Thyroid gland (tissue), 4 donors: ENCODE data around the gene NDUFS8. TPM values are rescaled to one million over a fixed set of nuclear protein-coding genes. Genes with fewer than 3 reads are reported as not detected.

ENCODE experiments used
- DNase-seq, 2 donors: peaks; one replicate each; pipeline ENCODE4 v3.0.0-alpha.2; 2019
- H3K27ac ChIP-seq, 3 donors: fragments of 200-600 bp; sonication (generic); 1 replicate in 2 of 3; 2 replicates in 1 of 3; pipeline ENCODE4 v1.5.1; 2016 to 2019; ENCODE audit warnings: mild to moderate bottlenecking in 1 of 3, moderate library complexity in 1 of 3
- H3K27me3 ChIP-seq: fragments of 200-600 bp; sonication (generic); one replicate; pipeline ENCODE4 v1.5.1; 2019
- H3K36me3 ChIP-seq, 2 donors: fragments of 200-600 bp; sonication (generic); one replicate each; pipeline ENCODE4 v1.5.1; 2016 to 2019
- H3K4me1 ChIP-seq, 2 donors: fragments of 200-600 bp; sonication (generic); one replicate each; pipeline ENCODE4 v1.5.1; 2017 to 2019
- H3K4me3 ChIP-seq, 3 donors: fragments of 200-600 bp; sonication (generic); replicated peaks in 1 of 3; 1 replicate in 2 of 3; 2 replicates in 1 of 3; pipeline ENCODE4 v1.5.1; 2016; ENCODE audit warnings: mild to moderate bottlenecking in 1 of 3
- H3K9me3 ChIP-seq: fragments of 200-600 bp; sonication (generic); one replicate; pipeline ENCODE4 v1.5.1; 2017
- POLR2A ChIP-seq, 2 donors: fragments of 450-650 bp; IDR thresholded peaks; one replicate each; pipeline ENCODE4 v1.6.1; 2017; ENCODE audit warnings: antibody characterized with exemption in 2 of 2, mild to moderate bottlenecking in 2 of 2, moderate library complexity in 1 of 2
- WGBS, 2 donors: methylation state at CpG; one replicate each; pipeline ENCODE4 v1.1.5; 2017; 5-methylcytosine and 5-hydroxymethylcytosine counted together
- intact Hi-C: fragments of 100-400 bp; cut with DNase I; formaldehyde crosslinking; loops from one replicate; pipeline ENCODE4 v1.15.1; 2023
- total RNA-seq, 4 donors: library from RNA; depleted of rRNA; stranded (reverse); fragments of >200 nt; gene quantifications; one replicate each; pipeline ENCODE4 v1.2.3, GENCODE V29; 2016
- TF ChIP-seq, protein P1 (sequence below), 6 experiments: fragments of 200-600 bp in 3 of 6; fragments of 450-650 bp in 3 of 6; sonication (generic) in 3 of 6; IDR thresholded peaks; one replicate each; pipeline ENCODE4 v1.5.1; 2016 to 2019; ENCODE audit warnings: antibody characterized with exemption in 6 of 6, mild to moderate bottlenecking in 2 of 6, inconsistent platforms in 1 of 6, moderate library complexity in 1 of 6

NDUFS8 gene
- total RNA-seq, 4 donors from 2014 or later, result 222 to 310 (median 254) TPM

DNA sequence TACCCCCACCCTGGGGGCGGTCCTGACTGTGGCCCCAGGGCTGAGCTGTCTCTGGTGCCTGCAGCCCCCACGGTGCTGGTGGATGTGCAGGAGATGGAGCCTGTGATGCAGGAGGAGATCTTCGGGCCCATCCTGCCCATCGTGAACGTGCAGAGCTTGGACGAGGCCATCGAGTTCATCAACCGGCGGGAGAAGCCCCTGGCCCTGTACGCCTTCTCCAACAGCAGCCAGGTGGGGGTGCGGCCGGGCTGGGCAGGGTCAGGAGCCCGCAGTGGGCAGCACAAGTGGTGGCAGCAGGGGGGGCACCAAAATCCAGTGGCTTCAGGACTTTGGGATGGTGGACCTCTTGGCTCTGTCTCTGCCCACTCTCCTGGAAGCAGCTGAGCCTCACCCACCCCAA lies 8.0 kb upstream of the NDUFS8 start:
- Histone ChIP-seq H3K4me1 (no peaks in the 10 kb centered on the region), H3K36me3 (no peaks in the 10 kb centered on the region), H3K27me3 (no peaks in the 10 kb centered on the region), H3K9me3 (no peaks in the 10 kb centered on the region), H3K4me3 (no peak overlapping the region), H3K27ac (no peak overlapping the region)
- intact Hi-C loops, result no loop called here
- TF ChIP-seq, protein P1, sequence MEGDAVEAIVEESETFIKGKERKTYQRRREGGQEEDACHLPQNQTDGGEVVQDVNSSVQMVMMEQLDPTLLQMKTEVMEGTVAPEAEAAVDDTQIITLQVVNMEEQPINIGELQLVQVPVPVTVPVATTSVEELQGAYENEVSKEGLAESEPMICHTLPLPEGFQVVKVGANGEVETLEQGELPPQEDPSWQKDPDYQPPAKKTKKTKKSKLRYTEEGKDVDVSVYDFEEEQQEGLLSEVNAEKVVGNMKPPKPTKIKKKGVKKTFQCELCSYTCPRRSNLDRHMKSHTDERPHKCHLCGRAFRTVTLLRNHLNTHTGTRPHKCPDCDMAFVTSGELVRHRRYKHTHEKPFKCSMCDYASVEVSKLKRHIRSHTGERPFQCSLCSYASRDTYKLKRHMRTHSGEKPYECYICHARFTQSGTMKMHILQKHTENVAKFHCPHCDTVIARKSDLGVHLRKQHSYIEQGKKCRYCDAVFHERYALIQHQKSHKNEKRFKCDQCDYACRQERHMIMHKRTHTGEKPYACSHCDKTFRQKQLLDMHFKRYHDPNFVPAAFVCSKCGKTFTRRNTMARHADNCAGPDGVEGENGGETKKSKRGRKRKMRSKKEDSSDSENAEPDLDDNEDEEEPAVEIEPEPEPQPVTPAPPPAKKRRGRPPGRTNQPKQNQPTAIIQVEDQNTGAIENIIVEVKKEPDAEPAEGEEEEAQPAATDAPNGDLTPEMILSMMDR (IDR thresholded peaks at IDR 0.05), result no peak
- TF ChIP-seq POLR2A (IDR thresholded peaks at IDR 0.05), result no peak
- DNase-seq, result no peak
- 87 to 90% methylated on average over 12 to 13 of the region's 13 CpGs for WGBS, 2 donors

DNA sequence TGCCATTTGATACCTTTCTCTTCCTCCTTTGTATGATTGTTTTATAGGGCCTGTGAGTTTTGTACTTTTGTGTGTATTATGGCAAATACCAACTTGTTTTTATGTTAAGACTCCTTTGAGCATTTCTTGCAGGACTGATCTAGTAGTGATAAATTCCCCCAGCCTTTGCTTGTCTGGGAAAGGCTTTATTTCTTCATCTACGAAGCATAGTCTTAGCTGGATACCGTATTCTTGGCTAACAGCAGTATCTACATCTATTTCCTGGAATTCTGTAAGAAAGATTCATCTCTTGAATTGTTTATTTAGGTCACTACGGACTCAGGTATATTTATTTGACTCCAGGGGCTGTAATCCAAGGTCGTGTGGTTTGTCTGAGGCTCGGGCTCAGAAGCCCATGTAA lies 6.0 kb upstream of the NDUFS8 start:
- Histone ChIP-seq H3K4me1 (peaks cover 0 to 2% of the 10 kb centered on the region in 2 donors), H3K27me3 (no peaks in the 10 kb centered on the region), H3K4me3 (no peak overlapping the region), H3K9me3 (no peaks in the 10 kb centered on the region), H3K27ac (no peak overlapping the region), H3K36me3 (no peaks in the 10 kb centered on the region)
- DNase-seq, result no peak
- 85 to 87% methylated on average over 5 of the region's 5 CpGs for WGBS, 2 donors
- TF ChIP-seq, protein P1 (IDR thresholded peaks at IDR 0.05), result no peak
- no peak for TF ChIP-seq POLR2A (IDR thresholded peaks at IDR 0.05)
- intact Hi-C loops, result no loop called here

DNA sequence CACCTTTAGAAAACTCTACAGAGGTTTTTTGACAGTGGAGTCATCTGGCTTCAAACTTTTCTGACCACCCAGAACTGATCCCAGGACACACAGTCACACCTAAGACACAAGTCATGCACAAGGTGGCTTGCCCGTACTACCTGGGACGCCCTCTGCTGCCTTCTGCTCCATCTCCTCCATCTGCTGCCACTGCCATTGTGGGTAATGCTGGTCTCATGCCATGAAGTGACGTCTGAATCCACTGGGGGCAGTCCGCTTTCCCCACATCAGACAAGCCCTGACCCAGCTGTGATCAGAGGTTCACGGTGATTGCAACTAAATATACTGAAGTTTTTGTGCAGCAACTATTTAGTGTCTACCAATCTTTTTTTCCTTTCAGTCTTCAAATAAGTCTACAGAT lies 5.4 kb upstream of the NDUFS8 start:
- Histone ChIP-seq H3K36me3 (no peaks in the 10 kb centered on the region), H3K4me1 (peaks cover 0 to 5% of the 10 kb centered on the region in 2 donors), H3K4me3 (no peak overlapping the region), H3K9me3 (no peaks in the 10 kb centered on the region), H3K27me3 (no peaks in the 10 kb centered on the region), H3K27ac (no peak overlapping the region)
- intact Hi-C loops, result no loop called here
- no peak for DNase-seq
- TF ChIP-seq, protein P1 (IDR thresholded peaks at IDR 0.05), result no peak
- TF ChIP-seq POLR2A (IDR thresholded peaks at IDR 0.05), result no peak
- WGBS, 2 donors, result 84 to 89% methylated on average over 5 of the region's 5 CpGs

DNA sequence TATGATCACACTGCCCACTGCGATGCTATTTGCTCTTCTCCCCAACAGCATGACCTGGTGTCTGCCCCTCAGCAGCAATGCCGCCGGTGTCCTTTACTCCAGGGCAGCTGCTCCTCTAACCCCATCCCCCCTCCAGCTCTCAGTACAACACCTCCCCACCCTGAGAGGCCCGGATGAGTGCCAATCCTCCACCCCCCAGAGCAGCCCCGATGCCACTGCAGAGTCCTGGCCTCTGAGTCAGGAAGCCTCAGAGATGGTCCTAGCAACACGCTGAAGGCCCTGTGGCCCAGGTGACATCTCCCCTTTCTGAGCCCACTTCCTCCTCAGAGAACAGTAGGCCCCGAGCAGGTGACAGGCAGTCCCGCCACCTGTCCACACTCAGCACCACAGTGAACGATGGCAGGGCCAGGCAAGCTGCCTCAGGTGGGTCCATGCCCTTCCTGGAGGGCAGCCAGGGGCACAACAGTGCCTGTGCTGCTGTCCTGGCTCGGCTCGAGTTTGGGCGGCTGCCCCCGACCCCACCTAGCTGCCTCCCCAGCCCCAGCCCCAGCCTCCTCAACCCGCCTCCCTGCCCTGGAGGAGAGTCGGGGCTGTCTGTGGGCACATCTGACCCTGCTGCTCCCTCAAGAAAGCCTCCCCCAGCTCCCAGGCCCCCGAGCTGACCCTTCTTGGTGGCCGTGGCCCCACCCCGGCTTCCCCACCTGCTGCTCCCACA lies 3.9 kb upstream of the NDUFS8 start:
- no peak for DNase-seq
- H3K36me3 ChIP-seq, result no peaks in the 10 kb centered on the region
- no peak overlapping the region for H3K4me3 ChIP-seq
- H3K27ac ChIP-seq, result no peak overlapping the region
- WGBS, 2 donors, result 85 to 91% methylated on average over 9 to 18 of the region's 18 CpGs
- H3K9me3 ChIP-seq, result no peaks in the 10 kb centered on the region
- no peaks in the 10 kb centered on the region for H3K27me3 ChIP-seq
- TF ChIP-seq, protein P1 (IDR thresholded peaks at IDR 0.05), result no peak
- no peak for TF ChIP-seq POLR2A (IDR thresholded peaks at IDR 0.05)
- intact Hi-C loops, result no loop called here
- peaks cover 7 to 10% of the 10 kb centered on the region in 2 donors for H3K4me1 ChIP-seq

DNA sequence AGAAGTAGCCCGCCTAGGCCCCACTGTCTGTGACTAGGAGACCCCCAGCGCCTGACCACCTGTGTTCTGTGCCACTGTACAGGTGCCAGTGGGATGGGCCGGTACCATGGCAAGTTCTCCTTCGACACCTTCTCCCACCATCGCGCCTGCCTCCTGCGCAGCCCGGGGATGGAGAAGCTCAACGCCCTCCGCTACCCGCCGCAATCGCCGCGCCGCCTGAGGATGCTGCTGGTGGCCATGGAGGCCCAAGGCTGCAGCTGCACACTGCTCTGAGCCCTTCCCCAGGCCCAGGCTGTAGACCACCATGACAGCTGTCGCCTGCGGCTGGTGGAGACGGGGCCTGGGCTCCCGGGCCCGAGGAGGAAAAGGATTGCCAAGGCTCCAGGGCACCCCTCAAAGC lies 2.8 kb upstream of the NDUFS8 start:
- Histone ChIP-seq H3K27ac (no peak overlapping the region), H3K27me3 (no peaks in the 10 kb centered on the region), H3K9me3 (no peaks in the 10 kb centered on the region), H3K4me3 (no peak overlapping the region), H3K4me1 (peaks cover 16 to 20% of the 10 kb centered on the region in 2 donors), H3K36me3 (no peaks in the 10 kb centered on the region)
- no peak for DNase-seq
- intact Hi-C loops, result no loop called here
- no peak for TF ChIP-seq POLR2A (IDR thresholded peaks at IDR 0.05)
- TF ChIP-seq, protein P1 (IDR thresholded peaks at IDR 0.05), result no peak
- WGBS, 2 donors, result 95% methylated on average over 16 to 17 of the region's 21 CpGs
